ENCODE results near the gene ASB16. TPM values are rescaled to one million over a fixed set of nuclear protein-coding genes. Genes with fewer than 3 reads are reported as not detected.

The ASB16 gene
- total RNA-seq, 4 donors from 2014 or later: 0.11 TPM; not detected in 3

DNA sequence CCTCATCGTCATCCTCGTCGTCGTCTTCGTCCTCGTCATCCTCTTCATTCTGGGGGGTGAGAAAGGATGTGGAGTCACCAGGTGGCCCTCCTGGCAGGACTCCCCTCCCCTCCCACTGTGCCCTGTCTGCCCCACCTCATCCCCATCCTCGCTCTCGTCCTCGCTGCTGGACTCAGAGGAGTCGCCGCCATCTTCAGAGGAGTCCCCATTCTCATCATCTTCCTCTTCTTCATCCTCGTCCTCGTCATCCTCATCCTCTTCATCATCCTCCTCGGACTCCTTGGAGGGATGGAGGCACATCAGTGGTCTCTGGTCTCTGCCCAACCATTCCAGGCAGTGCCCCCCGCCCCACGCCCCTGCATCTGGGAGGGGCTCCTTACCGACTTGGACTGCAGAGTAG is 36.8 kb downstream of the ASB16 start:
- no peak for DNase-seq

DNA sequence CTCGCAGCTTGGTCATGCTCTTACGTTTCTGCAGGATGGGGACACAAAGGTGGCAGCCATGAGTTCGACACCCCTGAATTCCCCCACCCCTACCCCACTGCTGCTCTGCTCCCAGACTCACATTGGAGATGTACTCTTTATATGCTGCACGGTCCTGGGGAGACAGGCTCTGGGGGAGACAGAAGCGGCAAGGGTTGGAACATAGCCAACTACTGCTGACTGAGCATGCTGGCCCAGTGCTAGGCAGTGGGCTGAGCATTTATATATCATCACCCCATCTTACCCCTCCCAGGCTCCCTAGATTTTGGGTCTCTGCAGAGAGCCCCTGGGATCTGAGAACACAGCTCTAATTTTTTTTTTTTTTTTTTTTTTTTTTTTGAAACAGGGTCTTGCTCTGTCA is 37.2 kb downstream of the ASB16 start:
- intact Hi-C loops (cut with DNase I): loop anchor here (10.0 kb wide), 1 partner anchor 297 kb away; the partner anchor contains the start of gene GPATCH8
- 60 to 100% methylated on average over 2 of the region's 5 CpGs for WGBS, 2 donors
- no peak for DNase-seq
- peaks cover 21 to 68% (median 36%) of the 10 kb centered on the region in 3 donors for H3K4me1 ChIP-seq
- no peaks in the 10 kb centered on the region for H3K27me3 ChIP-seq
- no peaks in the 10 kb centered on the region for H3K9me3 ChIP-seq
- TF ChIP-seq CTCF (IDR thresholded peaks at IDR 0.05) (no peak), POLR2A (IDR thresholded peaks at IDR 0.05) (no peak)
- no peak overlapping the region for H3K4me3 ChIP-seq
- peaks cover 19 to 73% (median 21%) of the 10 kb centered on the region in 3 donors for H3K36me3 ChIP-seq
- H3K27ac ChIP-seq: peak overlapping the region in 1 of 4 donors; percentile 39

More for the DNA sequence above, 36.8 kb downstream of the ASB16 start:
- Histone ChIP-seq H3K9me3 (no peaks in the 10 kb centered on the region), H3K4me1 (peaks cover 21 to 66% (median 36%) of the 10 kb centered on the region in 3 donors), H3K36me3 (peaks cover 19 to 69% (median 21%) of the 10 kb centered on the region in 3 donors), H3K4me3 (no peak overlapping the region), H3K27ac (no peak overlapping the region), H3K27me3 (no peaks in the 10 kb centered on the region)
- 80 to 92% methylated on average over 13 to 14 of the region's 17 CpGs for WGBS, 2 donors
- intact Hi-C loops (cut with DNase I): loop anchor here (10.0 kb wide), 1 partner anchor 297 kb away; the partner anchor contains the start of gene GPATCH8
- TF ChIP-seq POLR2A (IDR thresholded peaks at IDR 0.05): no peak
- no peak for TF ChIP-seq CTCF (IDR thresholded peaks at IDR 0.05)

- DNase-seq: no peak
- H3K27me3 ChIP-seq: no peaks in the 10 kb centered on the region
- peak overlapping the region in 1 of 4 donors; percentile 46 for H3K4me3 ChIP-seq
- intact Hi-C loops (cut with DNase I): loop anchor here (5.0 to 10.0 kb wide), 2 partner anchors 112 to 295 kb away; partner anchors contain the start of genes GPATCH8 and SLC25A39
- peaks cover 8 to 52% (median 19%) of the 10 kb centered on the region in 3 donors for H3K4me1 ChIP-seq
- TF ChIP-seq CTCF (IDR thresholded peaks at IDR 0.05) (no peak), POLR2A (IDR thresholded peaks at IDR 0.05) (no peak)
- H3K36me3 ChIP-seq: peaks cover 30 to 94% (median 30%) of the 10 kb centered on the region in 3 donors
- H3K27ac ChIP-seq: peak overlapping the region; percentile 44 to 74 (median 68)
- H3K9me3 ChIP-seq: no peaks in the 10 kb centered on the region
- 65 to 71% methylated on average over 5 to 11 of the region's 11 CpGs for WGBS, 2 donors
Observed at GRCh38 chr17:44209786-44210341, 39.4 kb downstream of the ASB16 start.

DNA sequence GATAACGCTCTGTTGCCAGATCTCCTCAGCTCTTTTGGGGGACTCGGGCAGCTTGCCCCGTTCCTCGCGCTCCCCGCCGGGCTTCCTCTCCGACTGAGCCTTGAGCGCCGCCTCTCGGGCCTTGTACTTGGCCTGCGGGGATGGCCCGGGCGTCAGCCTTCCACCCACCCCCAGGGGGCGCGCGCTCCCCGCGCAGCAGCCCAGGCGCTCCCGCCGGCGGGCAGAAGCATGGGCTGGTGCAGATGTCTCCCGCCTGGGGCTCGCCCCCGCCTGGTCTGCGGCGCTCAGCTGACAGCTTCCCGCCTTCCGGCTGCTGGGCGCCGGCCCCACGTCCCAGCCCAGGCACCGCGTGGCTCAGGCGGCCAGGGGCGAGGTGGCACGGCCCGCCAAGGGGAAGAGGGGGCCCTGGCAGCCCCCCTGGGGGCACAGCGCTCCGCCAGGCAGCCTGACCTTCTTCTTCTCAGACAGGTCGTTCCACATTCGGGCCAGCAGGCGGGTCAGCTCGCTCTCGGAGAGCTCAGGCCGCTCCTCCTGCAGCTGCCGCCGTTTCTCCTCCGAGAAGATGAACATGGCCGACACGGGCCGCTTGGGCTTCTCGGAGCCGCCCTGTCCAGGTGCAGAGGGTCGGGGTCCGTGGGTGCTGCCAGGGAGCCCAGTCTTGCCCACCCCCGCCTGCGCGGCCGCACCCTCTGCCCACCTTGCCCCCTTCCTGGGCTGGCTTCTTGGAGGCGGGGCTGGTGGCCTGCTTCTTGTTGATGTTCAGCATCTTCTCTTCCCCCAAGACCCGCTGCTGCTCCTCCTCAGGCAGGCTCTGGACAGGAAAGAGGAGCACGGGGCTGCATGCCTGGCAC is 40.1 kb downstream of the ASB16 start:
- TF ChIP-seq CTCF (IDR thresholded peaks at IDR 0.05) (peak; percentile 97 to 100 (median 99)), POLR2A (IDR thresholded peaks at IDR 0.05) (peak in 1 of 4 donors; percentile 26)
- Histone ChIP-seq H3K9me3 (no peaks in the 10 kb centered on the region), H3K4me3 (peak overlapping the region in 2 of 4 donors; percentile 13 to 46), H3K27me3 (no peaks in the 10 kb centered on the region), H3K4me1 (peaks cover 8 to 51% (median 19%) of the 10 kb centered on the region in 3 donors), H3K27ac (peak overlapping the region; percentile 44 to 74 (median 68)), H3K36me3 (peaks cover 37 to 99% (median 37%) of the 10 kb centered on the region in 3 donors)
- intact Hi-C loops (cut with DNase I): loop anchor here (5.0 kb wide), 1 partner anchor 112 kb away; the partner anchor contains the start of gene SLC25A39
- WGBS, 2 donors: 4 to 14% methylated on average over 10 to 11 of the region's 64 CpGs
- DNase-seq: peak; percentile 35
